PFSK-1 (cell line): Measurements from ENCODE around the gene TOP2B.

Source experiments
- FOXP2 ChIP-seq: optimal IDR thresholded peaks from 2 replicates; pipeline ENCODE3; 2011; ENCODE audit warnings: borderline replicate concordance, control low read depth, inconsistent platforms; ENCODE audit not compliant: insufficient read depth; ENCODE audit errors: extremely low read length, extremely low read depth
- POLR2AphosphoS5 ChIP-seq: IDR thresholded peaks from 2 replicates; pipeline ENCODE4 v1.6.1; 2012; ENCODE audit warnings: low read depth, mild to moderate bottlenecking, control low read depth, low read length, moderate library complexity
- SIN3A ChIP-seq: IDR thresholded peaks from 2 replicates; pipeline ENCODE4 v1.6.1; 2012; ENCODE audit warnings: mild to moderate bottlenecking, low read length, moderate library complexity, borderline replicate concordance; ENCODE audit not compliant: insufficient read depth
- TAF1 ChIP-seq: IDR thresholded peaks from 2 replicates; pipeline ENCODE4 v1.6.1; 2012; ENCODE audit warnings: low read length, control low read depth, borderline replicate concordance; ENCODE audit not compliant: insufficient read depth
- TF ChIP-seq, protein P1 (sequence below), 2 experiments: IDR thresholded peaks; 2 replicates each; pipeline versions ENCODE4 v1.6.1 to v1.8.0; 2011 to 2012; ENCODE audit warnings: low read depth in 2 of 2, low read length in 2 of 2, control low read depth in 1 of 2, inconsistent platforms in 1 of 2, mild to moderate bottlenecking in 1 of 2, moderate library complexity in 1 of 2; ENCODE audit not compliant: insufficient read depth in 1 of 2

DNA sequence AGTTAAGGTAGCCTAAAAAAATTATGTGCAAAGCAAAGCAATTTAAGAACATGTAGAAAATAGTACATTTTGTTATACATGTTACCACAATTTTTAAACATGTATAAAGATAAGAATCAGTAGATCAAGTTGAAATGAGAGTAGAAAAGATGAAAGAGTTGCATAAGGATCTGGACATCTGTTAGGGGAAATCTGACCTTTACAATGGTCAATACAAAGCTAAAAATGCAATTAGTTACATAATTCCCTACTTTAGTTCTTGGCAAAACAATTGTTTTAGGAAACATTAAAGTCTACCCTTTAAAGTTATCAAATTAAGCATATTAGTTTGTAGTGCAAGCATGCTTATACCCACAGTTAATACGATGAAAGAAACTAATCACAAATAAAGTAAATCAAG lies 32.7 kb downstream of the TOP2B start:
- TF ChIP-seq POLR2AphosphoS5 = no peak
- TF ChIP-seq, protein P1, sequence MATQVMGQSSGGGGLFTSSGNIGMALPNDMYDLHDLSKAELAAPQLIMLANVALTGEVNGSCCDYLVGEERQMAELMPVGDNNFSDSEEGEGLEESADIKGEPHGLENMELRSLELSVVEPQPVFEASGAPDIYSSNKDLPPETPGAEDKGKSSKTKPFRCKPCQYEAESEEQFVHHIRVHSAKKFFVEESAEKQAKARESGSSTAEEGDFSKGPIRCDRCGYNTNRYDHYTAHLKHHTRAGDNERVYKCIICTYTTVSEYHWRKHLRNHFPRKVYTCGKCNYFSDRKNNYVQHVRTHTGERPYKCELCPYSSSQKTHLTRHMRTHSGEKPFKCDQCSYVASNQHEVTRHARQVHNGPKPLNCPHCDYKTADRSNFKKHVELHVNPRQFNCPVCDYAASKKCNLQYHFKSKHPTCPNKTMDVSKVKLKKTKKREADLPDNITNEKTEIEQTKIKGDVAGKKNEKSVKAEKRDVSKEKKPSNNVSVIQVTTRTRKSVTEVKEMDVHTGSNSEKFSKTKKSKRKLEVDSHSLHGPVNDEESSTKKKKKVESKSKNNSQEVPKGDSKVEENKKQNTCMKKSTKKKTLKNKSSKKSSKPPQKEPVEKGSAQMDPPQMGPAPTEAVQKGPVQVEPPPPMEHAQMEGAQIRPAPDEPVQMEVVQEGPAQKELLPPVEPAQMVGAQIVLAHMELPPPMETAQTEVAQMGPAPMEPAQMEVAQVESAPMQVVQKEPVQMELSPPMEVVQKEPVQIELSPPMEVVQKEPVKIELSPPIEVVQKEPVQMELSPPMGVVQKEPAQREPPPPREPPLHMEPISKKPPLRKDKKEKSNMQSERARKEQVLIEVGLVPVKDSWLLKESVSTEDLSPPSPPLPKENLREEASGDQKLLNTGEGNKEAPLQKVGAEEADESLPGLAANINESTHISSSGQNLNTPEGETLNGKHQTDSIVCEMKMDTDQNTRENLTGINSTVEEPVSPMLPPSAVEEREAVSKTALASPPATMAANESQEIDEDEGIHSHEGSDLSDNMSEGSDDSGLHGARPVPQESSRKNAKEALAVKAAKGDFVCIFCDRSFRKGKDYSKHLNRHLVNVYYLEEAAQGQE (IDR thresholded peaks at IDR 0.05; ENCODE audit: insufficient read depth in 1 of 2, low read depth in 2 of 2, low read length in 2 of 2) = no peak
- TF ChIP-seq TAF1 = no peak
- no peak for TF ChIP-seq SIN3A
- TF ChIP-seq FOXP2 = no peak
